GM06990 (cell line): ENCODE data around the gene DNAJC18.

Experiments used
- DNase-seq: peaks from one replicate; pipeline ENCODE4 v3.0.0-alpha.2; 2011; ENCODE audit not compliant: insufficient read length; ENCODE audit errors: extremely low read depth
- H3K27me3 ChIP-seq: replicated peaks from 2 replicates; pipeline ENCODE4 v1.6.0; 2011; ENCODE audit warnings: low read length; ENCODE audit not compliant: control insufficient read depth, insufficient read depth
- H3K36me3 ChIP-seq: 2 replicates; pipeline ENCODE4 v1.5.1; 2011; ENCODE audit warnings: low read length; ENCODE audit not compliant: control insufficient read depth, insufficient read depth
- H3K4me3 ChIP-seq: replicated peaks from 2 replicates; pipeline ENCODE4 v1.5.1; 2011; ENCODE audit warnings: low read depth, mild to moderate bottlenecking, control low read depth, low read length
- CTCF ChIP-seq: IDR thresholded peaks from 2 replicates; pipeline ENCODE4 v1.5.1; 2011; ENCODE audit warnings: low read length, control low read depth, mild to moderate bottlenecking, inconsistent platforms; ENCODE audit not compliant: insufficient read depth, poor library complexity, severe bottlenecking

The DNAJC18 gene

GRCh38 chr5:139399501-139400121 lies 39.7 kb downstream of the DNAJC18 start:
- no peak for TF ChIP-seq CTCF
- H3K36me3 ChIP-seq = peaks cover 3% of the 10 kb centered on the region; the same call in 1 of the 2 replicates
- peak overlapping the region; percentile 19 for H3K4me3 ChIP-seq
- H3K27me3 ChIP-seq = no peaks in the 10 kb centered on the region
- DNase-seq = peak; percentile 60

GRCh38 chr5:139397921-139398320 lies 41.4 kb downstream of the DNAJC18 start:
- H3K36me3 ChIP-seq = peaks cover 3% of the 10 kb centered on the region; the same call in 1 of the 2 replicates
- H3K4me3 ChIP-seq = no peak overlapping the region
- DNase-seq = no peak
- H3K27me3 ChIP-seq = no peaks in the 10 kb centered on the region
- no peak for TF ChIP-seq CTCF

GRCh38 chr5:139396691-139397090 lies 42.6 kb downstream of the DNAJC18 start:
- no peak overlapping the region for H3K4me3 ChIP-seq
- DNase-seq = no peak
- H3K27me3 ChIP-seq = no peaks in the 10 kb centered on the region
- no peak for TF ChIP-seq CTCF
- peaks cover 1% of the 10 kb centered on the region; the same call in 1 of the 2 replicates for H3K36me3 ChIP-seq

- Histone ChIP-seq H3K36me3 (peaks cover 1% of the 10 kb centered on the region; the same call in 1 of the 2 replicates), H3K27me3 (no peaks in the 10 kb centered on the region), H3K4me3 (no peak overlapping the region)
- no peak for TF ChIP-seq CTCF
- DNase-seq = peak; percentile 43
Measured at GRCh38 chr5:139395844-139396640, 43.3 kb downstream of the DNAJC18 start.

GRCh38 chr5:139394654-139395566 lies 44.4 kb downstream of the DNAJC18 start, which contains the start of gene PROB1:
TSS of gene PROB1 (minus strand) at chr5:139395104. CDS start at chr5:139395081, 23 bp downstream.
- no peak for TF ChIP-seq CTCF
- H3K4me3 ChIP-seq = peak within 1 kb of the TSS; percentile 68
- no peak for DNase-seq
- no peaks in the 10 kb centered on the region for H3K27me3 ChIP-seq
- peaks cover 1% of the 10 kb centered on the region; the same call in 1 of the 2 replicates for H3K36me3 ChIP-seq
